PC-3 (cell line): ENCODE measurements around the gene AKAP13.

Source experiments
- CTCF ChIP-seq: fragments of 300-600 bp; sonication (generic); conservative IDR thresholded peaks from 2 replicates; pipeline ENCODE4 v1.5.1; 2017; ENCODE audit warnings: antibody characterized with exemption, low read depth, mild to moderate bottlenecking, low read length
- EZH2phosphoT487 ChIP-seq: fragments of 300-600 bp; sonication (generic); IDR thresholded peaks from 2 replicates; pipeline ENCODE4 v1.6.1; 2018; ENCODE audit warnings: mild to moderate bottlenecking, antibody characterized with exemption, low read length, borderline replicate concordance

GRCh38 chr15:85652457-85652856, 272.1 kb downstream of the AKAP13 start:
- no peak for TF ChIP-seq CTCF
- TF ChIP-seq EZH2phosphoT487 = no peak
